Ascending aorta (tissue), 2 donors: ENCODE data around the gene TSHZ1. TPM values are rescaled to one million over a fixed set of nuclear protein-coding genes. Genes with fewer than 3 reads are reported as not detected.

ENCODE experiments used
- DNase-seq, 2 donors: peaks; one replicate each; pipeline ENCODE4 v3.0.0-alpha.2; 2019; ENCODE audit warnings: low spot score in 2 of 2
- H3K27ac ChIP-seq, 2 donors: fragments of 200-600 bp; sonication (generic); one replicate each; pipeline ENCODE4 v1.5.1; 2016 to 2017; ENCODE audit warnings: mild to moderate bottlenecking in 1 of 2
- H3K27me3 ChIP-seq: fragments of 200-600 bp; sonication (generic); one replicate; pipeline ENCODE4 v1.5.1; 2017
- H3K36me3 ChIP-seq, 2 donors: fragments of 200-600 bp; sonication (generic); one replicate each; pipeline ENCODE4 v1.5.1; 2016
- H3K4me1 ChIP-seq, 2 donors: fragments of 200-600 bp; sonication (generic); one replicate each; pipeline ENCODE4 v1.5.1; 2016 to 2017; ENCODE audit warnings: mild to moderate bottlenecking in 1 of 2
- H3K4me3 ChIP-seq, 2 donors: fragments of 200-600 bp; sonication (generic); one replicate each; pipeline ENCODE4 v1.5.1; 2016 to 2017; ENCODE audit warnings: mild to moderate bottlenecking in 1 of 2
- H3K9me3 ChIP-seq, 2 donors: fragments of 200-600 bp; sonication (generic); one replicate each; pipeline ENCODE4 v1.5.1; 2016
- intact Hi-C: fragments of 100-400 bp; cut with DNase I; formaldehyde crosslinking; loops from one replicate; pipeline ENCODE4 v1.15.1; 2023
- total RNA-seq: library from RNA; depleted of rRNA; stranded (reverse); fragments of >200 nt; gene quantifications from one replicate; pipeline ENCODE4 v1.1.0, GENCODE V29; 2016
- TF ChIP-seq, protein P1 (sequence below), 3 experiments: fragments of 200-600 bp in 2 of 3; fragments of 450-650 bp in 1 of 3; sonication (generic) in 2 of 3; IDR thresholded peaks; one replicate each; pipeline ENCODE4 v1.5.1; 2016 to 2019; ENCODE audit warnings: antibody characterized with exemption in 3 of 3, mild to moderate bottlenecking in 1 of 3, moderate library complexity in 1 of 3

The TSHZ1 gene
- total RNA-seq, 1 donor from 2014 or later = 13.3 TPM

DNA sequence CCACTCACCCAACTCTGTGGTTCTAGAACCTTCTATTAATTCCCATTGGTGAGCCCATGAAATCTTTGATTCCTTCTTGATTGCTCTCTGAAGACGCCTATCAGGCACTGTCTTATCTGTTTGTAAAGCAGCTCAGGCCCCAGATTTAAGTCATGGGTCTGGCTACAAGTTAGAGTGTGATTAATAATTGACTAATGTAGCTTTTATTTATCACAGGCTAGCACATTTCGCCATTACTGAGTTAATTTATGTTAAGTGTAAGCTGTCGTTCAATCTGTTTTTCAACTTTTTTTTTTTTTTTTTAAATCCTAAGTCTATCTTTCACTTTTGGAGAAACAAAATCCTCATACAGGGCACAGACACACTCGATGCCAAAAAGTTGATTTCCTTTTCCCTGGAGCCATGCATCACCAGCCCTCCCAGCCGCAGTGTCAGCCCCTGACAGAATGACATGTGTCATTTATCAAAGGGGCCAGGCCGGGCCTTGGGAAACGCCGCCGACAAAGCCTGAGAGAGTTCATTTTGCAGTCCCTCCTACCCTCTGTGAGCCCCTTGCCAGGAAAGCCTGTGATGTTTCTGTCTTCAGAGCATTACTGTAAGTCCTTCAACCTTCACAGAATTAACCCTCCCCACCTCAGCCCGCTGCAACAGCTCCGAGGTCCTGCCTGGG, 15.8 kb downstream of the TSHZ1 start:
- no peaks in the 10 kb centered on the region for H3K27me3 ChIP-seq
- no peaks in the 10 kb centered on the region for H3K9me3 ChIP-seq
- intact Hi-C loops = no loop called here
- H3K4me1 ChIP-seq = peaks cover 4 to 7% of the 10 kb centered on the region in 2 donors
- no peaks in the 10 kb centered on the region for H3K36me3 ChIP-seq
- H3K4me3 ChIP-seq = peak overlapping the region; percentile 39 to 49
- peak overlapping the region in 1 of 2 donors; percentile 27 for H3K27ac ChIP-seq
- no peak for DNase-seq
- TF ChIP-seq, protein P1, sequence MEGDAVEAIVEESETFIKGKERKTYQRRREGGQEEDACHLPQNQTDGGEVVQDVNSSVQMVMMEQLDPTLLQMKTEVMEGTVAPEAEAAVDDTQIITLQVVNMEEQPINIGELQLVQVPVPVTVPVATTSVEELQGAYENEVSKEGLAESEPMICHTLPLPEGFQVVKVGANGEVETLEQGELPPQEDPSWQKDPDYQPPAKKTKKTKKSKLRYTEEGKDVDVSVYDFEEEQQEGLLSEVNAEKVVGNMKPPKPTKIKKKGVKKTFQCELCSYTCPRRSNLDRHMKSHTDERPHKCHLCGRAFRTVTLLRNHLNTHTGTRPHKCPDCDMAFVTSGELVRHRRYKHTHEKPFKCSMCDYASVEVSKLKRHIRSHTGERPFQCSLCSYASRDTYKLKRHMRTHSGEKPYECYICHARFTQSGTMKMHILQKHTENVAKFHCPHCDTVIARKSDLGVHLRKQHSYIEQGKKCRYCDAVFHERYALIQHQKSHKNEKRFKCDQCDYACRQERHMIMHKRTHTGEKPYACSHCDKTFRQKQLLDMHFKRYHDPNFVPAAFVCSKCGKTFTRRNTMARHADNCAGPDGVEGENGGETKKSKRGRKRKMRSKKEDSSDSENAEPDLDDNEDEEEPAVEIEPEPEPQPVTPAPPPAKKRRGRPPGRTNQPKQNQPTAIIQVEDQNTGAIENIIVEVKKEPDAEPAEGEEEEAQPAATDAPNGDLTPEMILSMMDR (IDR thresholded peaks at IDR 0.05) = no peak

DNA sequence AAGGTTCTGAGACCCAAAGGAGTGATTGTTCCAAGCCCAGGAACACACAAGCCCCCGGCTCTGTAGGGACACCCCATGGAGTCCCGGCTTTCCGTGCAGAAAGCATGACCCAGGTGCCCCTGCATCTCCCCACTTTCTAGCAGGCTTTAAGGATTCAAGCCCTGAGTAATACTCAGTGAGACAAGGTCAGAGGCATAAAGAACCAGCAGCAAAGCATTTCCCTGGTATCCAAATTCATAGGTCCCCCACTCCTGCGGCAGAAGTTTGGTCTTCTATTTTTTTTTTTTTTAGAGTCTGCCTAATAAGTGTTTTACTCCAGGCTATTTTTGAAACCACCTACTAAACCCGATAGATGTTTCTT, 16.3 kb downstream of the TSHZ1 start:
- peaks cover 4 to 7% of the 10 kb centered on the region in 2 donors for H3K4me1 ChIP-seq

GRCh38 chr18:75227535-75228296, 17.1 kb downstream of the TSHZ1 start:
- no peaks in the 10 kb centered on the region for H3K9me3 ChIP-seq
- H3K27ac ChIP-seq = no peak overlapping the region
- intact Hi-C loops = no loop called here
- no peaks in the 10 kb centered on the region for H3K36me3 ChIP-seq
- DNase-seq = no peak
- H3K4me3 ChIP-seq = peak overlapping the region; percentile 18 to 49
- no peaks in the 10 kb centered on the region for H3K27me3 ChIP-seq
- peaks cover 4 to 7% of the 10 kb centered on the region in 2 donors for H3K4me1 ChIP-seq
- TF ChIP-seq, protein P1 (IDR thresholded peaks at IDR 0.05) = no peak

More for the DNA sequence above, 16.3 kb downstream of the TSHZ1 start:
- no peak for DNase-seq
- Histone ChIP-seq H3K27ac (peak overlapping the region in 1 of 2 donors; percentile 27), H3K4me3 (peak overlapping the region; percentile 39 to 49), H3K36me3 (no peaks in the 10 kb centered on the region), H3K9me3 (no peaks in the 10 kb centered on the region), H3K27me3 (no peaks in the 10 kb centered on the region)
- intact Hi-C loops = no loop called here
- TF ChIP-seq, protein P1 (IDR thresholded peaks at IDR 0.05) = no peak

DNA sequence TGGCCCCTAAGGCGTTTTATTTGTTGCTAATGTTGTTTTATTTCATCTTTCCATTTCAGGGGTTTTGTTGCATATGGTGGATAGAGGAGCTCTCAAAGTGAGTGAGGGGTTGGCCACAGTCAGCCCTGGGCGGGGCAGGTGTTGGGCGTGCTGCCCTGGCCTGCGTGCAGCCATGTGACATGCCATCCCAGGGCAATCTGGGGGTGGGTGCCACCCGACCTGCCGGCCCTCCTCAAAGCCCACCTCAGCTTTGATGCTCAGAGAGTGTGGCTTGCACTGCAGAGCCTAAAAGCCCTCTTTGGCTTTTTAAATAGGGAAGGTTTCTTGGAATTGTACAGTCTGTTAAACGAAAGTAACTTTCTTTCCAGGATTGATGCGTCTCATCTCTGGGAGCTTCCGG, 18.4 kb downstream of the TSHZ1 start:
- intact Hi-C loops = no loop called here
- no peak for DNase-seq
- TF ChIP-seq, protein P1 (IDR thresholded peaks at IDR 0.05) = no peak
- peaks cover 4 to 7% of the 10 kb centered on the region in 2 donors for H3K4me1 ChIP-seq
- H3K27ac ChIP-seq = no peak overlapping the region
- no peak overlapping the region for H3K4me3 ChIP-seq
- H3K27me3 ChIP-seq = no peaks in the 10 kb centered on the region
- H3K36me3 ChIP-seq = no peaks in the 10 kb centered on the region
- no peaks in the 10 kb centered on the region for H3K9me3 ChIP-seq

GRCh38 chr18:75229437-75229836, 18.8 kb downstream of the TSHZ1 start:
- no peak overlapping the region for H3K4me3 ChIP-seq
- no peaks in the 10 kb centered on the region for H3K27me3 ChIP-seq
- no peaks in the 10 kb centered on the region for H3K36me3 ChIP-seq
- no peak overlapping the region for H3K27ac ChIP-seq
- TF ChIP-seq, protein P1 (IDR thresholded peaks at IDR 0.05) = no peak
- no peaks in the 10 kb centered on the region for H3K9me3 ChIP-seq
- no peak for DNase-seq
- intact Hi-C loops = no loop called here
- H3K4me1 ChIP-seq = peaks cover 4 to 7% of the 10 kb centered on the region in 2 donors
